ENCODE data around the gene CERK. TPM values are rescaled to one million over a fixed set of nuclear protein-coding genes. Genes with fewer than 3 reads are reported as not detected.
A peak's percentile ranks its signal among the peaks of the same experiment; 100 is the strongest.

The CERK gene
- total RNA-seq, 1 experiment from 2014 or later, result 45.6 TPM

DNA sequence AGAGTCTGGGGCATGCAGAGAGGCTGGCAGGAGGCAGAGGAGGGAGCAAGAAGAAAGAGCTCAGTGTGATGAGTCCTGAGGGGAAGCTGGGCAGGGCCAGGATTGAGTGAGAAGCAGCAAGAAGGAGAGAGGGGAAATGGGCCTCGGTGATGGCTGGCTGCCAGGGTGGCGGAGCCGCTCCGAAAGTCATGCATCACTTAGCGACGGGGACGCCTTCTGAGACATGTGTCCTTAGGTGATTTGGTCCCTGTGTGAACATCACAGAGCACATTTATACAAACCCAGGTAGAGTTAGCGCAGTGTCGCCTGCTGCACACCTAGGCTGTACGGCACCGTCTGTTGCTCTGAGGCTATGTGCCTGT is 39.5 kb upstream of the CERK start:
- no peaks in the 10 kb centered on the region for H3K36me3 Mint-ChIP-seq
- peaks cover 15% of the 10 kb centered on the region for H3K4me1 Mint-ChIP-seq
- ATAC-seq (no peak), DNase-seq (ENCODE audit: low spot score) (no peak)
- CTCF ChIA-PET, result no interaction called here
- peak overlapping the region; percentile 5; the same call in 1 of the 2 replicates for H3K27ac Mint-ChIP-seq
- no peaks in the 10 kb centered on the region for H3K27me3 Mint-ChIP-seq (ENCODE audit: low read depth)
- no peak overlapping the region for H3K4me3 Mint-ChIP-seq
- POLR2A ChIA-PET, result no interaction called here
- no peak for TF ChIP-seq HMGA2 (CRISPR knock-in tag; IDR thresholded peaks at IDR 0.05)
- H3K9me3 Mint-ChIP-seq, result no peaks in the 10 kb centered on the region

DNA sequence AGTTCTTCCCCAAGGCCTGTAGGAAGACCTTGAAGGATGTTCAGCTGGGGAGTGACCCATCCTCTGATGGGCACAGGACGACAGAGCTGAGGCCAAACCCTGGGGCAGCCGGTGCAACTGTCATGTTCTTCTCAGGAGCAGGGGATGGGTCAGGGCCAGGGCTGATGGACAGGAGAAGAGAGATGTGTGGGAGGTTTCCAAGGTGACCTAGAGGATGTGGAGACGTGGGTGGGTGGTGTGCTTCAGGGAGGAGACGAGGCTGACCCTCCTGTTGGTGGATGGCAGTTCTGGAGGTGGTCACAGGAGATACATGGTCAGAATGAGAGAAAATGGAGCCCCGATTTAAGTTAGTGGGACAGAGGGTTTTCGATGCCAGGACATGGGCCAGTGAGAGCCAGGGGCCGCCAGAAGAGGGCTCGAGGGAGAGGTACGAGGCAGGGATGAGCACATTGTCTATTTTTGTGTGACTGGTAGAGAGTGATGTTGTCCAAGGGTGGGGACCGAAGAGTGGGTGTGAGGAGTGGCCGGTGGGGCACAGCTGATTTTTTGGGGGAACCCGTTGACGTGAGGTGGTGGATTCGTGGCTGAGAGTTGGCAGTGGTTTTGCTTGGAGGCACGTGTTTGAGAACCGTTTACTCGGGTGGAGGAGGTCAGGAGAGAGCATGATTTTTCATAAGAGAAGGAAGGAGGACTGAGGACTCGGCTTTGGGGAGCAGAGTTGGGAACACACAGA is 39.0 kb upstream of the CERK start:
- DNase-seq (ENCODE audit: low spot score) (no peak), ATAC-seq (no peak)
- peaks cover 15% of the 10 kb centered on the region for H3K4me1 Mint-ChIP-seq
- H3K27ac Mint-ChIP-seq, result peak overlapping the region; percentile 5; the same call in 1 of the 2 replicates
- no peaks in the 10 kb centered on the region for H3K27me3 Mint-ChIP-seq (ENCODE audit: low read depth)
- H3K36me3 Mint-ChIP-seq, result no peaks in the 10 kb centered on the region
- no peaks in the 10 kb centered on the region for H3K9me3 Mint-ChIP-seq
- H3K4me3 Mint-ChIP-seq, result no peak overlapping the region
- TF ChIP-seq ZNF396 (CRISPR knock-in tag; IDR thresholded peaks at IDR 0.05; ENCODE audit: borderline replicate concordance) (no peak), CTCF (IDR thresholded peaks at IDR 0.05) (no peak), ELF4 (CRISPR knock-in tag; IDR thresholded peaks at IDR 0.05; ENCODE audit: low read depth) (no peak), GABPB1 (CRISPR knock-in tag; IDR thresholded peaks at IDR 0.05) (no peak), ZNF512 (CRISPR knock-in tag; IDR thresholded peaks at IDR 0.05; ENCODE audit: borderline replicate concordance) (no peak), JAZF1 (CRISPR knock-in tag; IDR thresholded peaks at IDR 0.05) (no peak), PRDM15 (CRISPR knock-in tag; IDR thresholded peaks at IDR 0.05) (no peak), PREB (CRISPR knock-in tag; IDR thresholded peaks at IDR 0.05; ENCODE audit: borderline replicate concordance) (no peak), ZNF263 (CRISPR knock-in tag; IDR thresholded peaks at IDR 0.05; ENCODE audit: low read depth) (no peak), TEAD4 (CRISPR knock-in tag; IDR thresholded peaks at IDR 0.05) (no peak), TCF7 (CRISPR knock-in tag; IDR thresholded peaks at IDR 0.05; ENCODE audit: low read depth) (no peak), FOXK1 (CRISPR knock-in tag; IDR thresholded peaks at IDR 0.05) (no peak), PRRX2 (CRISPR knock-in tag; IDR thresholded peaks at IDR 0.05) (no peak), CREB1 (CRISPR knock-in tag; IDR thresholded peaks at IDR 0.05) (no peak), CREM (CRISPR knock-in tag; IDR thresholded peaks at IDR 0.05) (no peak)
- TF ChIP-seq, protein P1, sequence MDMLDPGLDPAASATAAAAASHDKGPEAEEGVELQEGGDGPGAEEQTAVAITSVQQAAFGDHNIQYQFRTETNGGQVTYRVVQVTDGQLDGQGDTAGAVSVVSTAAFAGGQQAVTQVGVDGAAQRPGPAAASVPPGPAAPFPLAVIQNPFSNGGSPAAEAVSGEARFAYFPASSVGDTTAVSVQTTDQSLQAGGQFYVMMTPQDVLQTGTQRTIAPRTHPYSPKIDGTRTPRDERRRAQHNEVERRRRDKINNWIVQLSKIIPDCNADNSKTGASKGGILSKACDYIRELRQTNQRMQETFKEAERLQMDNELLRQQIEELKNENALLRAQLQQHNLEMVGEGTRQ (CRISPR knock-in tag; IDR thresholded peaks at IDR 0.05), result no peak
- TF ChIP-seq, protein P2, sequence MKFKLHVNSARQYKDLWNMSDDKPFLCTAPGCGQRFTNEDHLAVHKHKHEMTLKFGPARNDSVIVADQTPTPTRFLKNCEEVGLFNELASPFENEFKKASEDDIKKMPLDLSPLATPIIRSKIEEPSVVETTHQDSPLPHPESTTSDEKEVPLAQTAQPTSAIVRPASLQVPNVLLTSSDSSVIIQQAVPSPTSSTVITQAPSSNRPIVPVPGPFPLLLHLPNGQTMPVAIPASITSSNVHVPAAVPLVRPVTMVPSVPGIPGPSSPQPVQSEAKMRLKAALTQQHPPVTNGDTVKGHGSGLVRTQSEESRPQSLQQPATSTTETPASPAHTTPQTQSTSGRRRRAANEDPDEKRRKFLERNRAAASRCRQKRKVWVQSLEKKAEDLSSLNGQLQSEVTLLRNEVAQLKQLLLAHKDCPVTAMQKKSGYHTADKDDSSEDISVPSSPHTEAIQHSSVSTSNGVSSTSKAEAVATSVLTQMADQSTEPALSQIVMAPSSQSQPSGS (CRISPR knock-in tag; IDR thresholded peaks at IDR 0.05; ENCODE audit: borderline replicate concordance, low read depth), result no peak
- TF ChIP-seq, protein P3, sequence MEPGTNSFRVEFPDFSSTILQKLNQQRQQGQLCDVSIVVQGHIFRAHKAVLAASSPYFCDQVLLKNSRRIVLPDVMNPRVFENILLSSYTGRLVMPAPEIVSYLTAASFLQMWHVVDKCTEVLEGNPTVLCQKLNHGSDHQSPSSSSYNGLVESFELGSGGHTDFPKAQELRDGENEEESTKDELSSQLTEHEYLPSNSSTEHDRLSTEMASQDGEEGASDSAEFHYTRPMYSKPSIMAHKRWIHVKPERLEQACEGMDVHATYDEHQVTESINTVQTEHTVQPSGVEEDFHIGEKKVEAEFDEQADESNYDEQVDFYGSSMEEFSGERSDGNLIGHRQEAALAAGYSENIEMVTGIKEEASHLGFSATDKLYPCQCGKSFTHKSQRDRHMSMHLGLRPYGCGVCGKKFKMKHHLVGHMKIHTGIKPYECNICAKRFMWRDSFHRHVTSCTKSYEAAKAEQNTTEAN (CRISPR knock-in tag; IDR thresholded peaks at IDR 0.05), result no peak
- ChIA-PET POLR2A (no interaction called here), CTCF (interaction anchor here (0.6 kb wide), 1 partner anchor 22 kb away, joined by 3 read pairs; no protein-coding TSS in a partner anchor)

Measured in WTC11 (cell line).